Endothelial cell of umbilical vein (primary cell): Measurements from ENCODE around the gene GSTCD. TPM values are rescaled to one million over a fixed set of nuclear protein-coding genes. Genes with fewer than 3 reads are reported as not detected.

Experiments used
- BruUV-seq: library from RNA; stranded (reverse); fragments of 400-500 nt; replicated peaks from 2 replicates; lab custom pipeline; 2021; lab: Mats Ljungman, UMichigan
- CTCF ChIA-PET: fragments of 300-600, 350-600 bp; sonication (Branson Sonifier 250); formaldehyde crosslinking; loops from one replicate; lab custom pipeline; 2021; ENCODE audit warnings: antibody characterized with exemption, inconsistent platforms; lab: Charles Lee
- POLR2A ChIA-PET: fragments of 300-600, 350-600 bp; sonication (Branson Sonifier 250); formaldehyde crosslinking; loops from one replicate; lab custom pipeline; 2021; ENCODE audit warnings: antibody characterized with exemption, inconsistent platforms; lab: Charles Lee
- DNase-seq: peaks from one replicate; pipeline ENCODE4 v3.0.0-alpha.2; 2011; ENCODE audit warnings: low read depth, low spot score
- FAIRE-seq: peaks from 2 replicates; lab custom pipeline; 2011; peaks lifted over from hg19 to GRCh38; lab: Jason Lieb, UNC
- H2AFZ ChIP-seq: 2 replicates; pipeline ENCODE4 v1.6.0; 2012; ENCODE audit warnings: low read depth, low read length, control low read depth, inconsistent platforms
- H3K27ac ChIP-seq: 2 replicates; pipeline ENCODE4 v1.5.1; 2011; ENCODE audit warnings: low read depth, mild to moderate bottlenecking, control low read depth, low read length, moderate library complexity; ENCODE audit not compliant: insufficient read depth
- H3K27me3 ChIP-seq, 2 experiments: 2 replicates each; pipeline versions ENCODE4 v1.6.0 to v1.6.1; 2011; ENCODE audit warnings: low read length in 2 of 2, mixed read lengths in 1 of 2; ENCODE audit not compliant: control insufficient read depth in 2 of 2, insufficient read depth in 2 of 2
- H3K36me3 ChIP-seq, 2 experiments: 2 replicates in 1 of 2; 3 replicates in 1 of 2; pipeline ENCODE4 v1.5.1; 2011; ENCODE audit warnings: low read length in 2 of 2, mild to moderate bottlenecking in 1 of 2, moderate library complexity in 1 of 2; ENCODE audit not compliant: control insufficient read depth in 2 of 2, insufficient read depth in 2 of 2; ENCODE audit errors: extremely low read depth in 1 of 2
- H3K4me1 ChIP-seq: 3 replicates; pipeline ENCODE4 v1.5.1; 2011; ENCODE audit warnings: mild to moderate bottlenecking, low read length; ENCODE audit not compliant: control insufficient read depth, insufficient read depth; ENCODE audit errors: extremely low read depth
- H3K4me2 ChIP-seq: 2 replicates; pipeline ENCODE4 v1.6.1; 2011; ENCODE audit warnings: low read length, control low read depth, mixed read lengths; ENCODE audit not compliant: insufficient read depth
- H3K4me3 ChIP-seq, 3 experiments: fragments of 200-600 bp in 1 of 3; sonication (generic), shearing (Covaris generic) in 1 of 3; replicated peaks in 1 of 3; 2 replicates each; pipeline ENCODE4 v1.5.1; 2011 to 2016; ENCODE audit warnings: control low read depth in 3 of 3, low read length in 3 of 3, mild to moderate bottlenecking in 2 of 3, inconsistent platforms in 1 of 3, low read depth in 1 of 3, moderate library complexity in 1 of 3; ENCODE audit not compliant: insufficient read depth in 1 of 3
- H3K79me2 ChIP-seq: 2 replicates; pipeline ENCODE4 v1.6.0; 2012; ENCODE audit warnings: low read length, inconsistent platforms; ENCODE audit not compliant: control insufficient read depth, insufficient read depth
- H3K9ac ChIP-seq: replicated peaks from 2 replicates; pipeline ENCODE3; 2011; ENCODE audit warnings: low read length, control low read depth; ENCODE audit not compliant: insufficient read depth; ENCODE audit errors: extremely low read depth
- H3K9me1 ChIP-seq: replicated peaks from 3 replicates; pipeline ENCODE4 v1.6.0; 2011; ENCODE audit warnings: mild to moderate bottlenecking, low read length; ENCODE audit not compliant: control insufficient read depth, insufficient read depth; ENCODE audit errors: extremely low read depth
- H3K9me3 ChIP-seq: replicated peaks from 2 replicates; pipeline ENCODE4 v1.5.1; 2012; ENCODE audit warnings: low read length, inconsistent platforms; ENCODE audit not compliant: control insufficient read depth, insufficient read depth
- H4K20me1 ChIP-seq: replicated peaks from 2 replicates; pipeline ENCODE3; 2011; ENCODE audit warnings: mild to moderate bottlenecking, low read length; ENCODE audit not compliant: control insufficient read depth, insufficient read depth; ENCODE audit errors: extremely low read depth
- EZH2 ChIP-seq: IDR thresholded peaks from 2 replicates; pipeline ENCODE4 v1.6.1; 2012; ENCODE audit warnings: borderline replicate concordance, low read depth, mild to moderate bottlenecking, moderate library complexity, low read length, inconsistent platforms; ENCODE audit not compliant: severe bottlenecking
- FOS ChIP-seq: IDR thresholded peaks from 2 replicates; pipeline ENCODE4 v1.6.1; 2011; ENCODE audit warnings: mild to moderate bottlenecking, low read length, moderate library complexity, borderline replicate concordance; ENCODE audit not compliant: insufficient read depth
- GATA2 ChIP-seq: IDR thresholded peaks from 2 replicates; pipeline ENCODE4 v1.7.0; 2011; ENCODE audit warnings: low read depth, mild to moderate bottlenecking, moderate library complexity, mixed read lengths, low read length; ENCODE audit not compliant: insufficient read length, insufficient read depth
- JUN ChIP-seq: IDR thresholded peaks from 2 replicates; pipeline ENCODE4 v1.6.1; 2011; ENCODE audit warnings: borderline replicate concordance, low read depth; ENCODE audit not compliant: insufficient read length, insufficient read depth
- MAX ChIP-seq: IDR thresholded peaks from 2 replicates; pipeline ENCODE4 v1.6.1; 2011; ENCODE audit not compliant: insufficient read depth, insufficient read length
- POLR2AphosphoS5 ChIP-seq: IDR thresholded peaks from 2 replicates; pipeline ENCODE4 v1.6.1; 2012; ENCODE audit warnings: low read depth, mild to moderate bottlenecking, control low read depth, low read length, moderate library complexity; ENCODE audit not compliant: insufficient read depth
- dilution Hi-C: fragments of 300-500 bp; cut with MboI; formaldehyde crosslinking; loops from one replicate; pipeline ENCODE4 v1.15.0; 2019; ENCODE audit warnings: low sequenced_read_pairs; ENCODE audit not compliant: extremely low pct_ligation_motif_present
- intact Hi-C: fragments of 100-400 bp; cut with micrococcal nuclease; formaldehyde crosslinking; loops from one replicate; pipeline ENCODE4 v1.10.0; 2022
- polyA plus RNA-seq, 4 experiments: library from polyadenylated mRNA; depleted of rRNA in 3 of 4; stranded (reverse) in 3 of 4; unstranded in 1 of 4; fragments of >200 nt; gene quantifications; 2 replicates each; pipeline versions ENCODE4 v1.2.1 to v1.2.3, GENCODE V29; 2011 to 2012; ENCODE audit warnings: missing spikeins in 1 of 4
- total RNA-seq: library from RNA; stranded (reverse); gene quantifications from 2 replicates; pipeline ENCODE4 v1.2.3, GENCODE V29; 2021
- TF ChIP-seq, protein P1 (sequence below), 2 donors: IDR thresholded peaks; 1 replicate in 1 of 2; 2 replicates in 1 of 2; pipeline ENCODE4 v1.5.1; 2011; ENCODE audit warnings: low read length in 2 of 2, mild to moderate bottlenecking in 2 of 2, moderate library complexity in 2 of 2, control low read depth in 1 of 2, inconsistent platforms in 1 of 2, low read depth in 1 of 2; ENCODE audit not compliant: insufficient read depth in 1 of 2; ENCODE audit errors: extremely low read depth in 1 of 2

GSTCD gene
- total and polyA plus RNA-seq, 2 donors (not counting 3 experiments of a cell fraction or from before 2014, with no cell fraction given): 3.3 to 11.3 TPM

DNA sequence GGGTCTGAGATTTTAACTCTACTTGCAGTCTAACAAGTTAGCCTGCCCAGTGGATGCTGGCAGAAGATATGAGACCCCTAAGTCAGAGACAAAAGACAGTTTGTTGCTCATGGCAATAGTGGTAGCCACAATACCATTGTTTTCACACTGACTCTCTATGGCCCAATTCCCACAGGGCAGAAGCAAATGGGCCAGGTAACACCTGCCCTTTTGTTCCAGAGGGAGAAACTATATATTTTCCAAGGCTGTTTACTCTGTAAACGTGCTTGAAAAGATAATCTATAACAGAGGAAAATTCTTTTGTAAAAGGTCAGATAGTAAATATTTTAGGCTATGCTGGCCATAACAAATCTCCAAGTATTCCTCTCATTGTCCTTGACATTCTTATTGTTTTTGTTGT lies 129.5 kb downstream of the GSTCD start:
- no peak overlapping the region for H3K4me2 ChIP-seq
- no peaks in the 10 kb centered on the region for H3K36me3 ChIP-seq
- ChIA-PET POLR2A (no interaction called here), CTCF (no interaction called here)
- FAIRE-seq (no peak), DNase-seq (no peak)
- no peak overlapping the region for H3K4me3 ChIP-seq
- no peaks in the 10 kb centered on the region for H4K20me1 ChIP-seq
- H3K27me3 ChIP-seq: no peaks in the 10 kb centered on the region
- dilution Hi-C loops: no loop called here
- H3K27ac ChIP-seq: no peak overlapping the region
- H3K4me1 ChIP-seq: no peaks in the 10 kb centered on the region
- TF ChIP-seq POLR2AphosphoS5 (no peak), EZH2 (no peak), FOS (no peak), JUN (no peak)
- no peaks in the 10 kb centered on the region for H3K79me2 ChIP-seq
- no peak overlapping the region for H2AFZ ChIP-seq
- H3K9me1 ChIP-seq: no peaks in the 10 kb centered on the region
- H3K9ac ChIP-seq: no peak overlapping the region
- intact Hi-C loops: no loop called here
- no peaks in the 10 kb centered on the region for H3K9me3 ChIP-seq
- no TSS peak for BruUV-seq

GRCh38 chr4:105840426-105841174 lies 132.0 kb downstream of the GSTCD start:
- Histone ChIP-seq H3K4me2 (no peak overlapping the region), H3K36me3 (no peaks in the 10 kb centered on the region), H4K20me1 (no peaks in the 10 kb centered on the region), H3K27me3 (no peaks in the 10 kb centered on the region), H3K27ac (no peak overlapping the region), H2AFZ (no peak overlapping the region), H3K4me3 (no peak overlapping the region), H3K9me1 (no peaks in the 10 kb centered on the region), H3K9ac (no peak overlapping the region), H3K79me2 (no peaks in the 10 kb centered on the region), H3K9me3 (no peaks in the 10 kb centered on the region), H3K4me1 (no peaks in the 10 kb centered on the region)
- FAIRE-seq: no peak
- ChIA-PET POLR2A (no interaction called here), CTCF (no interaction called here)
- dilution Hi-C loops: no loop called here
- BruUV-seq: no TSS peak
- no peak for DNase-seq
- TF ChIP-seq GATA2 (no peak), MAX (no peak)
- TF ChIP-seq, protein P1, sequence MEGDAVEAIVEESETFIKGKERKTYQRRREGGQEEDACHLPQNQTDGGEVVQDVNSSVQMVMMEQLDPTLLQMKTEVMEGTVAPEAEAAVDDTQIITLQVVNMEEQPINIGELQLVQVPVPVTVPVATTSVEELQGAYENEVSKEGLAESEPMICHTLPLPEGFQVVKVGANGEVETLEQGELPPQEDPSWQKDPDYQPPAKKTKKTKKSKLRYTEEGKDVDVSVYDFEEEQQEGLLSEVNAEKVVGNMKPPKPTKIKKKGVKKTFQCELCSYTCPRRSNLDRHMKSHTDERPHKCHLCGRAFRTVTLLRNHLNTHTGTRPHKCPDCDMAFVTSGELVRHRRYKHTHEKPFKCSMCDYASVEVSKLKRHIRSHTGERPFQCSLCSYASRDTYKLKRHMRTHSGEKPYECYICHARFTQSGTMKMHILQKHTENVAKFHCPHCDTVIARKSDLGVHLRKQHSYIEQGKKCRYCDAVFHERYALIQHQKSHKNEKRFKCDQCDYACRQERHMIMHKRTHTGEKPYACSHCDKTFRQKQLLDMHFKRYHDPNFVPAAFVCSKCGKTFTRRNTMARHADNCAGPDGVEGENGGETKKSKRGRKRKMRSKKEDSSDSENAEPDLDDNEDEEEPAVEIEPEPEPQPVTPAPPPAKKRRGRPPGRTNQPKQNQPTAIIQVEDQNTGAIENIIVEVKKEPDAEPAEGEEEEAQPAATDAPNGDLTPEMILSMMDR (IDR thresholded peaks at IDR 0.05; ENCODE audit: extremely low read depth in 1 of 2, insufficient read depth in 1 of 2, low read depth in 1 of 2, low read length in 2 of 2): no peak
- intact Hi-C loops: no loop called here
